ENCODE results near the gene ZCCHC7.

- TF ChIP-seq REST (IDR thresholded peaks at IDR 0.05; ENCODE audit: unreplicated experiment): no peak
- TF ChIP-seq CTCF (conservative IDR thresholded peaks at IDR 0.05; ENCODE audit: low read depth in 2 of 2): no peak
- TF ChIP-seq CREB1 (CRISPR knock-in tag; IDR thresholded peaks at IDR 0.05; ENCODE audit: low read depth): no peak
- TF ChIP-seq EZH2 (IDR thresholded peaks at IDR 0.05; ENCODE audit: low read depth, unreplicated experiment): no peak
- TF ChIP-seq POLR2AphosphoS5 (IDR thresholded peaks at IDR 0.05; ENCODE audit: low read depth): no peak
Measured at GRCh38 chr9:37301042-37301853, 180.9 kb downstream of the ZCCHC7 start.
